HG03354 (cell line): ENCODE results near the gene AGMO.

Source experiments
- ATAC-seq: cut with Tn5 transposase; IDR thresholded peaks from one replicate; pipeline ENCODE4 v1.9.1; 2021; ENCODE audit warnings: mild to moderate bottlenecking; ENCODE audit not compliant: unreplicated experiment, poor library complexity, severe bottlenecking

AGMO gene

GRCh38 chr7:15197042-15197977 is 364.5 kb downstream of the AGMO start:
- no peak for ATAC-seq

GRCh38 chr7:15178065-15178464 is 383.8 kb downstream of the AGMO start:
- ATAC-seq: no peak

- no peak for ATAC-seq
Observed at GRCh38 chr7:15176089-15176488, 385.7 kb downstream of the AGMO start.

- ATAC-seq: no peak
Observed at GRCh38 chr7:15175152-15175551, 386.7 kb downstream of the AGMO start.

- no peak for ATAC-seq
Observed at GRCh38 chr7:15174485-15174884, 387.3 kb downstream of the AGMO start.

- no peak for ATAC-seq
Observed at GRCh38 chr7:15168489-15168888, 393.3 kb downstream of the AGMO start.

GRCh38 chr7:15167912-15168311 is 393.9 kb downstream of the AGMO start:
- ATAC-seq: no peak

GRCh38 chr7:15166620-15167019 is 395.2 kb downstream of the AGMO start:
- ATAC-seq: no peak

GRCh38 chr7:15159261-15159660 is 402.6 kb downstream of the AGMO start:
- ATAC-seq: no peak

GRCh38 chr7:15158141-15158810 is 403.5 kb downstream of the AGMO start:
- no peak for ATAC-seq
